Loucy (cell line): ENCODE data around the gene STRIP2.

Experiments used
- H2AFZ ChIP-seq: fragments of 200-600 bp; sonication (generic); 2 replicates; pipeline ENCODE4 v1.6.0; 2016; ENCODE audit warnings: antibody characterized with exemption, mild to moderate bottlenecking, low read length, moderate library complexity
- H3F3A ChIP-seq: fragments of 200-600 bp; 2 replicates; pipeline ENCODE4 v1.6.0; 2016; ENCODE audit warnings: antibody characterized with exemption, low read depth, mild to moderate bottlenecking
- H3K27me3 ChIP-seq: fragments of 200-600 bp; sonication (generic); 2 replicates; pipeline ENCODE4 v1.6.1; 2014; ENCODE audit warnings: low read length, mild to moderate bottlenecking; ENCODE audit not compliant: insufficient read depth, poor library complexity, severe bottlenecking
- H3K36me3 ChIP-seq: fragments of 200-600 bp; sonication (generic); 2 replicates; pipeline ENCODE4 v1.6.1; 2016; ENCODE audit warnings: low read length; ENCODE audit not compliant: insufficient read depth
- H3K4me1 ChIP-seq: fragments of 200-600 bp; sonication (generic); 2 replicates; pipeline ENCODE4 v1.5.1; 2014; ENCODE audit warnings: low read length, mild to moderate bottlenecking; ENCODE audit not compliant: insufficient read depth, poor library complexity, severe bottlenecking
- H3K4me2 ChIP-seq: fragments of 200-600 bp; sonication (generic); 2 replicates; pipeline ENCODE4 v1.6.0; 2014; ENCODE audit warnings: antibody characterized with exemption, low read length, low read depth, mild to moderate bottlenecking; ENCODE audit not compliant: poor library complexity, severe bottlenecking
- H3K4me3 ChIP-seq: fragments of 200-600 bp; sonication (generic); 2 replicates; pipeline ENCODE4 v1.5.1; 2014; ENCODE audit warnings: low read length, mild to moderate bottlenecking, mixed read lengths; ENCODE audit not compliant: poor library complexity, severe bottlenecking
- H3K79me2 ChIP-seq: fragments of 200-600 bp; sonication (generic); 2 replicates; pipeline ENCODE4 v1.6.1; 2014; ENCODE audit warnings: low read length; ENCODE audit not compliant: insufficient read depth
- H3K9ac ChIP-seq: fragments of 200-600 bp; sonication (generic); 2 replicates; pipeline ENCODE4 v1.6.0; 2014; ENCODE audit warnings: mild to moderate bottlenecking, low read depth, low read length, moderate library complexity; ENCODE audit not compliant: poor library complexity, severe bottlenecking
- H3K9me2 ChIP-seq: fragments of 200-600 bp; sonication (generic); replicated peaks from 2 replicates; pipeline ENCODE4 v1.6.1; 2016; ENCODE audit warnings: low read depth, low read length, mixed read lengths
- H3K9me3 ChIP-seq: fragments of 200-600 bp; sonication (generic); 2 replicates; pipeline ENCODE4 v1.6.1; 2014; ENCODE audit warnings: mild to moderate bottlenecking, antibody characterized with exemption, low read length, low read depth; ENCODE audit not compliant: insufficient read depth
- H4K20me1 ChIP-seq: fragments of 200-600 bp; sonication (generic); 2 replicates; pipeline ENCODE4 v1.6.0; 2014; ENCODE audit warnings: antibody characterized with exemption, low read length, mild to moderate bottlenecking; ENCODE audit not compliant: insufficient read depth, poor library complexity, severe bottlenecking
- EZH2phosphoT487 ChIP-seq: fragments of 200-600 bp; IDR thresholded peaks from 2 replicates; pipeline ENCODE4 v1.6.1; 2018; ENCODE audit warnings: antibody characterized with exemption, mild to moderate bottlenecking, moderate library complexity, borderline replicate concordance
- TF ChIP-seq, protein P1 (sequence below): fragments of 200-600 bp; sonication (generic); conservative IDR thresholded peaks from 2 replicates; pipeline ENCODE4 v1.5.1; 2014; ENCODE audit warnings: mild to moderate bottlenecking, antibody characterized with exemption, low read length

STRIP2 gene

DNA sequence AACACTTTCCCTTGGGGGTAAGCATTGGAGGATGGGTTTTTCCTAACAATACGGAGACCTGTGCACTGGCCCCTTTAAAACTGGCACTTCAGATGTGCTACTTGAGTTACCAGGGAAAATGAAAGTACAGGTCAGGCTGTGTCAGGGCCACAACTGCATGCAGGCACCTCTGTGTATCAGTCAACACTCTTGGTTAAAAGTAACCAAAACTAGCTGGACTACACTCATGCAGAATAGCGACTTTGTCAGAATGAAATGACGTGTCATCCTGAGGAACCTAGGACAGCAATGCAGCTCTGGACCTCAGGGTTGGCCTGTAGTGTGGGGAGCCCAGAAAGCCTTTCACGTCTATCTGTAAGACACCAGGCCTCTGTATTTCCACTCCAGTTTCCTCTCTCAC lies 34.3 kb downstream of the STRIP2 start:
- TF ChIP-seq, protein P1, sequence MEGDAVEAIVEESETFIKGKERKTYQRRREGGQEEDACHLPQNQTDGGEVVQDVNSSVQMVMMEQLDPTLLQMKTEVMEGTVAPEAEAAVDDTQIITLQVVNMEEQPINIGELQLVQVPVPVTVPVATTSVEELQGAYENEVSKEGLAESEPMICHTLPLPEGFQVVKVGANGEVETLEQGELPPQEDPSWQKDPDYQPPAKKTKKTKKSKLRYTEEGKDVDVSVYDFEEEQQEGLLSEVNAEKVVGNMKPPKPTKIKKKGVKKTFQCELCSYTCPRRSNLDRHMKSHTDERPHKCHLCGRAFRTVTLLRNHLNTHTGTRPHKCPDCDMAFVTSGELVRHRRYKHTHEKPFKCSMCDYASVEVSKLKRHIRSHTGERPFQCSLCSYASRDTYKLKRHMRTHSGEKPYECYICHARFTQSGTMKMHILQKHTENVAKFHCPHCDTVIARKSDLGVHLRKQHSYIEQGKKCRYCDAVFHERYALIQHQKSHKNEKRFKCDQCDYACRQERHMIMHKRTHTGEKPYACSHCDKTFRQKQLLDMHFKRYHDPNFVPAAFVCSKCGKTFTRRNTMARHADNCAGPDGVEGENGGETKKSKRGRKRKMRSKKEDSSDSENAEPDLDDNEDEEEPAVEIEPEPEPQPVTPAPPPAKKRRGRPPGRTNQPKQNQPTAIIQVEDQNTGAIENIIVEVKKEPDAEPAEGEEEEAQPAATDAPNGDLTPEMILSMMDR, result no peak
- no peak for TF ChIP-seq EZH2phosphoT487
- Histone ChIP-seq H3K4me2 (no peak overlapping the region), H3K4me1 (no peaks in the 10 kb centered on the region), H3K79me2 (no peaks in the 10 kb centered on the region), H3K36me3 (no peaks in the 10 kb centered on the region), H2AFZ (no peak overlapping the region), H3K9me3 (no peaks in the 10 kb centered on the region), H3F3A (no peaks in the 10 kb centered on the region), H4K20me1 (no peaks in the 10 kb centered on the region), H3K27me3 (no peaks in the 10 kb centered on the region), H3K4me3 (no peak overlapping the region), H3K9ac (no peak overlapping the region), H3K9me2 (no peaks in the 10 kb centered on the region)

DNA sequence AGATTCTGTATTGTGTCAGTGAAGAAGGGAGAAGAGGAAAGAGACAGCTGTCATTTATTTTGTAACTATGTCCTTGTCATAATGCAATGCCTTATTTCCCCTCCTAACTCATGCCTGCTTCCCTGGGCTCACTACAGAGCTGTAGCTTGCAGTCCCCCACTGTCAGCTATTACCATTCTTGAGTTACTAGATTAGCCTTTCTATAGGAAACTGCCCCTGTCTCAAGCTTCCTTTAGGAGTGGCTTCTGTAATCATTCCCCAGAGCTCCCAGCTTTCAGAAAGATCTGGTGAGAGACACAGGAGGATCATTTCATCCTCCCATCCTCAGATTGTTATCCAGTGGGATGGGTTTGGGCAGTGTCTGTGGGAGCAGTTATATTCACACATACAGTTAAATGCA lies 35.7 kb downstream of the STRIP2 start:
- Histone ChIP-seq H3K9me2 (no peaks in the 10 kb centered on the region), H3K36me3 (no peaks in the 10 kb centered on the region), H3K27me3 (no peaks in the 10 kb centered on the region), H3F3A (no peaks in the 10 kb centered on the region), H3K9me3 (no peaks in the 10 kb centered on the region), H3K4me1 (no peaks in the 10 kb centered on the region), H4K20me1 (no peaks in the 10 kb centered on the region), H3K4me3 (no peak overlapping the region), H3K9ac (no peak overlapping the region), H3K79me2 (no peaks in the 10 kb centered on the region), H2AFZ (no peak overlapping the region), H3K4me2 (no peak overlapping the region)
- TF ChIP-seq, protein P1, result no peak
- no peak for TF ChIP-seq EZH2phosphoT487

DNA sequence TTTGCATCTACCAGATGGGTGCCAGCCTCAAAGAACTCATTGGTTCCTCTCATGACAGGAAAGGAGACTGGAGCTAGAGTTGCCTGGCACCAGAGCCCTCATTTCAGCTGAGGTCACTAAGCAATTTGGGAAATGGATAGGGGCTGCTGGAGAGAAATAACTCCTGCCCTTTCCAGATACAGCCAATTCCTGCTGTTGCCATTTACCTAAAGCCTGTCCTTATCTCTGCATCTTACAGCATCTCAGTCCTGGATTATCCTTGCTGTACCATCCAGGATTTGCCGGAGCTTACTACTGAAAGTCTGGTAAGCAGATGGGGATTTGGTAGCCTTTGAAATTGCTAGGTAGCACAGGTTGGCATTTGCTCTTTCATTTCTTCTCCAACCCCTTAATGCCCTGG lies 36.2 kb downstream of the STRIP2 start:
- Histone ChIP-seq H3K27me3 (no peaks in the 10 kb centered on the region), H3K4me2 (no peak overlapping the region), H3F3A (no peaks in the 10 kb centered on the region), H3K9me3 (no peaks in the 10 kb centered on the region), H3K9ac (no peak overlapping the region), H3K4me1 (no peaks in the 10 kb centered on the region), H3K4me3 (no peak overlapping the region), H4K20me1 (no peaks in the 10 kb centered on the region), H3K36me3 (no peaks in the 10 kb centered on the region), H3K79me2 (no peaks in the 10 kb centered on the region), H3K9me2 (no peaks in the 10 kb centered on the region), H2AFZ (no peak overlapping the region)
- TF ChIP-seq EZH2phosphoT487, result no peak
- TF ChIP-seq, protein P1, result no peak
